ENCODE data around the gene STK39. TPM values are rescaled to one million over a fixed set of nuclear protein-coding genes. Genes with fewer than 3 reads are reported as not detected.

Gene STK39
- total RNA-seq, 1 donor from 2014 or later: 20.9 TPM

DNA sequence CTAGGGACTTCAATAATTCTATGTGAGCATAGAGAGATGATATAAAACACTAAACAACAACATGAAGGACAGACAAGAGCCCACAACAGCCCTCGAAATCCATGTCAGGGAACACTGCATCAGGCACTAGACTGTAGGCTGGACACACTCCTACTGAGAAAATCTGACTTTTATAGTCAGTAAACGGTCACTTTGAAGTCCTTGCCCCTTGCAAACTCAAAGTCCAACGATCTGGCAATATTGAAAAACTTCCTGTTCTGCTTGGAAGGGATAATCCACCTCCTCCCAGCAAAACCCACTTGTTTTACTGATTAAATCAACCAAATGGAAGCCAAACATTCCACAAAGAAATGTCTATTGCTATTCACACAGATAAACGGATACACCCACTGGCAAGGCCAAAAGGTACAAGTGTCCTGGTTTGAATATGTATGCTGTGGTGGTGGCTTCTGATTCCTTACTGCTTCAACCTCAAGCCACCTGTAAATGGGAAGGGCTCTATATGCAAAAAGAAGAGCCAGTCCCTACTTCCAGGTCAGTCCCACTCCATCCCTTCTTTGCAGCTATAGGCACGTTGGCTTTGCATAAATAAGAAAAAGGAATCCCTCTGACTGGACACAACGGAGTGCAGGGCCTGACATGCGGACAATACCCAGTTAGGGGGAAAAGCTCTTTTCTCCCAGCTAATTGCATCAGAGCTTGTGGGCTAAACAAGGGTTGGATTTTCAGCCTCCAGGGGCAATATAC lies 56.6 kb downstream of the STK39 start:
- intact Hi-C loops (cut with micrococcal nuclease): no loop called here
- ATAC-seq: no peak
- no peak for DNase-seq

DNA sequence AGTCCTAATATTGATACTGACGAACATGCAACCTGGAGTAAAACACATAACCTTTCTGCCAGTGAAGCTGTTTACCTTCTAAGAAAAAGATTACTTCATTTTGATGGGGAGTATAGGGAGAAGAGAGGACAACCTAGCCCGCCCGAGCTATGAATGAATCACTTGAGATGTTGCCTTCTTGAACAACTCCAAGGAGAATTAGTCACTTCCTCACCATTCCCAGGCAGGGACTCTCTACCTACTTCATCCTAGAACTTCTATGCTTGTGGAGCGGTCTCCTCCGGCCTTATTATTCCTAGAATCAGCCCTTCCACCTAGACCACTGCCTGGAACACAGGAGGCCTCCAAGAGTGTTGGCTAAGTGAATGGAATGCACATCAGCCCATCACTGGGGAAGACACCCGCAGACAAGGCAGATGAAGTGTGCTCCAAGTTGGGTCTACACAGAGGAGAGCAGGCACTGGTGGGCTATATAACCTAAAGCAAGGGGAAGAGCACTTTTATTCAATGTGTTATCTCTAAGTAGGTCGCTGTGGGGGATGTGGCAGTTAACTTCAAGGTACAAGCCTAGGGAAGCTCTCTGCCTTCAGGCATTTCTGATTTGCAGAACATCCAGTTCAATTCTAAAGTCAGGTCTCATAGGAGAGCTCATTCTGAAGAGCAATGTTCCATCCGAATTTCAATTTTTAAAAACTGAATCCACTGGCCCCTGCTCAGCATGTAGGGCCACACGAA lies 57.4 kb downstream of the STK39 start:
- intact Hi-C loops (cut with micrococcal nuclease): no loop called here
- ATAC-seq (no peak), DNase-seq (no peak)

DNA sequence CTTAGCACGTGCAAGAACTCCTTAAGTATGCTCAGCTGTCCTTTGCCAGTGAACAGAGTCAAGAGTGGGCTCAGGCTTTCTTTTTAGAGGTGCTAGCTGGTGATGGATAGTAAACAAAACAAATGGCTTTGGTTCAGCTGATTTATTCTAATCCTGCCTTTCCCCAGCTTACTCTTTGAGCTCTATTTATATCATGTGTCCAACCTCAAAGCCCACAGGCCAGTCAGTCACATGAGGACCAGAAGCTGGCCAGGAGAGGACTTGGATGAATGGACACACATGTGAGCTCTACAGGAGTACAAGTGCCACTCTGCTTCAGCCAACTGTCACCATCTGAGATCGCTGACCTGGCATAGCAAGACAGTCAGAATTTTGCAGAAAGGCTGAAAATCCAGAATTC lies 59.4 kb downstream of the STK39 start:
- peak; percentile 93 for ATAC-seq
- peak; percentile 49 for DNase-seq
- intact Hi-C loops (cut with micrococcal nuclease): no loop called here

- ATAC-seq (no peak), DNase-seq (no peak)
- intact Hi-C loops (cut with micrococcal nuclease): no loop called here
These were observed 60.9 kb downstream of the STK39 start for GRCh38 chr2:168186452-168186851.

GRCh38 chr2:168185583-168186274 lies 61.7 kb downstream of the STK39 start:
- ATAC-seq: no peak
- intact Hi-C loops (cut with micrococcal nuclease): no loop called here
- no peak for DNase-seq

- DNase-seq (no peak), ATAC-seq (no peak)
- intact Hi-C loops (cut with micrococcal nuclease): no loop called here
These were observed 62.5 kb downstream of the STK39 start for GRCh38 chr2:168184681-168185513.

- DNase-seq (no peak), ATAC-seq (peak; percentile 18)
- intact Hi-C loops (cut with micrococcal nuclease): no loop called here
These were observed 63.9 kb downstream of the STK39 start for GRCh38 chr2:168183308-168183997.

DNA sequence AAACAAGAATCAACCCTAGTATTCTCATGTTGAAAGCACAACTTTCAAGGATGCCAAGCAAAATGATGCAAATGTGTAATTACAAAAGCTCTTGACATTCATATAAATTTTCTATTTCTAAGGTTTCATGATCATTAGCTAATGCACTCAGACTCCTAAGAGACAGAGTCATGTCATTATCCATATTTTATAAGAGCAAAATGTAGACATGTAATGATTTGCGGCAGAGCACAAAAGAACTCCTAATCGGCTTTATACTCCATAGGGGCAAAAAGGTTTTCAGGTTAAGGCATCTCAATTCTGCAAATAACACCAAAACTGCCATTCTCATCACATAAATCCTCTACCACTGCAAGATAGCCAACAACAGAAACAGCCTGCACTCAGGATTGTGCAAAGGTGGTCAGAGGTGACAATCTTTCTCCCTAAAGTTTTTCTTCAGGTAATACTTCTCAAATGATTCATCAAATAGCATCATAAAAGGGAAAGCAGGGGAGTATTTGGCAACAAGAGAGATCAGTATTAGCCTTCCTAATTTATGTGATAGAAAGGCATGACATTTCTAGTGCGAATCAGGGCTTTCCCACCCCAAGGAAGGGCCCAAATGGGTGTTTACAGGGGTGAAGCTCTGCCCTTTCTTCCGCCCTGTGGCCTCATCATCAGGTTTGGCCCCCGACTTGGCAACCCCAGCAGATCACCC lies 64.7 kb downstream of the STK39 start:
- intact Hi-C loops (cut with micrococcal nuclease): no loop called here

DNA sequence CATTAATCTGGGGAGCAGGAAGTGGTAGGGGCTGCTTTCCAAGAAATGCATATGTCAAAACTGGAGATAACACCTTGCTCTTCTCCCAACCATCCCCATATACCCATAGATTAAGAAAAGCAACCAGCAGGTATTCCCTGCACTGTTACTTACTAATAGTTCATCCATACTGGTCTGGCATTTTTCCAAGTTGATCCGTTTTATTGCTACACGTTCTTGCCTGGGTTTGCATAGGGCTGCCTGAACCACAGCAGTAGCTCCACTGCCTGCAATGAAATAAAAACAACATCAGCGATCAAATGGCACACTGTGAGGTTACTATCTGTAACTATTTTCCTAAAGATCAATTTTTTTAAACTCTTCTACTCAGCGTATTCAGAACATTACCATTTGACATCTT lies 65.6 kb downstream of the STK39 start:
- intact Hi-C loops (cut with micrococcal nuclease): no loop called here
- no peak for DNase-seq
- ATAC-seq: no peak

More for the DNA sequence above, 64.7 kb downstream of the STK39 start:
- DNase-seq: no peak
- ATAC-seq: no peak

DNA sequence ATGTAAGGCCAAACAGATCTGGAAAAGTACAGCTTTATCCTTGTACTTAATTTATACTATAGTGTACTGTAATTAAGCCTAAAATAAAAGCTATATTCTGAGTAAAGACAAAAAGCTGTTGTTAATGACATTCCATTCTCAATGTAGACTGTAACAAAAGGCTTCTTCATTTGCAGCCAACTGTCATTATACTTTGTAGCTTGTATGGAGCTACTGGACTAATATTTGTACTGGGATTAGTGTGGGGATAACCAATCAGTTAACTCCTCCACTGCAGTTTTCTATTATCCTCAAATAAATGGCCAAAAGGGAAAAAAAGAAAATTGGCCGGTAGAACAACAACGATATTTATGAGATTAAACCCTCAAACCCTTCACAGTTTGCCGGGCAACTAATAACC lies 66.5 kb downstream of the STK39 start:
- no peak for ATAC-seq
- DNase-seq: no peak
- intact Hi-C loops (cut with micrococcal nuclease): no loop called here

DNA sequence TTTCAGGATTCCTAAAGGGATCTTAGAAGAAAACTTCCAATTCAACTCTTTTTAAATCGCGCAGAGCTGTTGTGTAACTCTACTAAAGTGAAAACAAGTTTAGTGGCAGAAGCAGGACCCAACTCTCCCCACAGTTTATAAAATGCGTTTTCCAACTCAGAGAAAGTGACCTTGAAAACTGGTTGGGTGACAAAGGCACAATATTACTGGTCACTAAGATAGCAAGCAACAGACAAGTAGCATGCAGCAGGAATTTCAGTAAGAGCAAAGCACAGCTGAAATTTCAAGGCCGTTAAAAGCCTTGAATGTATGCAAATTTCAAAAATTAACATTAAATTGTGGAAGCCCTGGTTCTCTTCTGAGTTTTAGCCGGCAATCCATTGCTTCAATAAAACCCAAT lies 66.9 kb downstream of the STK39 start:
- no peak for ATAC-seq
- DNase-seq: no peak
- intact Hi-C loops (cut with micrococcal nuclease): no loop called here

- DNase-seq: no peak
- intact Hi-C loops (cut with micrococcal nuclease): no loop called here
- ATAC-seq: no peak
These were observed 67.8 kb downstream of the STK39 start for GRCh38 chr2:168179592-168179991.

DNA sequence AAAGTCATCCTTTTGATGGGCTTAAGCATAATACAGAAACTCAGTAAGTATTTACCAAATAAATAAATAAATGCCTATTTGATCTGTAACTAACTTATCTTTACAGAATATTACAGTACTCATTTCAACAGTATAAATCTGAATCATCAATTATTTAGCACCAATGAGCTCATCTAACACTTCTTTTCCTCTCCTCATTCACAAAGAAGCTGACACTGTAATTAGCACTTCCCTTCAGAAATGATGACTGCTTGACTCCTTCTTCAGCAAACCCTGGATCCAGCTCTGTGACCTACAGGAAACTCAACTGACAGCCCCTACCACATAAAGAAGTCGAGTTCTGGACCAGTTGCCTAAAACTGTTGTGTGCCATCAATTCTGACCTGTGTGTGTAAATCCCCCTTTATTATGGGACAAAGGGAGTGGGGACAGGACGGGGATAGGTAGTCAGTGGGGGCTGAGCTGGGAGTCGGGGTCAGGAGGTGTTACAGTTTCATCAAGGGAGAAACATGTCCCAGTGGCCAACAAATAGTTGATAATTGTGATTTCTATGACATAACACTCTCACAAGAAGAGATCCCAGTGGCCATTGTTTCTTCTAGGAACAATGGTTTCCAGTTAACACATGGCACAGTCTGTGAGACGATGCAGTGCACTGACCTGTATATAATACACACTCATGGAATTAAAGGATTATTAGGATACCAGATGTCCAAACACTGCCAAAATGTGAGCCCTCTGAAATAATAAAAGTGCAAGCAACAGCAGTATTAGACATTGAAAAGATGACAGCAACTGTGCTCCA lies 68.7 kb downstream of the STK39 start:
- intact Hi-C loops (cut with micrococcal nuclease): no loop called here
- ATAC-seq (no peak), DNase-seq (no peak)

DNA sequence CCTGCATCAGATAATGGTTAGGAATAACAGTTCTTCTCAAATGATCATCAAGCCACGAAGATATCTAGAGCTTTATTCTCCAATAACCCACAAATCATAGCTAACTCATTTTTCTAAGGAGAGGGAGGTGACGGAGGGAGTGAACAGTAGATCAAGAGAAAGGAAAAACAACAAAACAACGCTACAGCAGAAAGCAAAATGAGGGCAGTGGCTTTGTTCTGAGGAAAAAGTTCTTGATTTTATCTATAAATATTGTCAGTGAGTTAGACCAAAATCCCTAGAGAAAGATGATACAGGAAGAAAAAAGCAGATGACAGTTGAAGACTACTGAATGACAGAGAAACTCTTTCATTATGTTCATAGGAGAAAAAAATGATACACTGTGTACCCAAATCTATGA lies 71.0 kb downstream of the STK39 start:
- ATAC-seq (no peak), DNase-seq (no peak)
- intact Hi-C loops (cut with micrococcal nuclease): no loop called here

GRCh38 chr2:168175469-168175868 lies 71.9 kb downstream of the STK39 start:
- no peak for DNase-seq
- intact Hi-C loops (cut with micrococcal nuclease): no loop called here
- no peak for ATAC-seq

DNA sequence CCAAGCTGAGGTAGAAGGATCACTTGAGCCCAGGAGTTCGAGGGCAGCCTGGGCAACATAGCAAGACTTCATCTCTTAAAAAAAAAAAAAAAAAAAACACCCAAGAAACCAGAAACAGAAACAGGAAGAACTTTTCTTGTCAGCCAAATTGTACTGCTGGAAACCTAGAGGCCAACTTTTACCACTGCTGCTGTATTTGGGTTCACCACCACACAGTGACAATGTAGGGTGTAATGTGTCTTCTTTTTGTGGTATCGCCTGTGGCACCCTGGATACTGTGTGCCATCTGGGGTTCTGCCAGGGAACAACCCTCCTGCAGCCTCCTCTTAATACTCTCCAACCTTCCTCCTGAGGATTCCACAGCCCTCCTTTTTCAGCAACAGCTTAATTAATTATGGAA lies 72.6 kb downstream of the STK39 start:
- no peak for DNase-seq
- intact Hi-C loops (cut with micrococcal nuclease): no loop called here
- ATAC-seq: no peak

DNA sequence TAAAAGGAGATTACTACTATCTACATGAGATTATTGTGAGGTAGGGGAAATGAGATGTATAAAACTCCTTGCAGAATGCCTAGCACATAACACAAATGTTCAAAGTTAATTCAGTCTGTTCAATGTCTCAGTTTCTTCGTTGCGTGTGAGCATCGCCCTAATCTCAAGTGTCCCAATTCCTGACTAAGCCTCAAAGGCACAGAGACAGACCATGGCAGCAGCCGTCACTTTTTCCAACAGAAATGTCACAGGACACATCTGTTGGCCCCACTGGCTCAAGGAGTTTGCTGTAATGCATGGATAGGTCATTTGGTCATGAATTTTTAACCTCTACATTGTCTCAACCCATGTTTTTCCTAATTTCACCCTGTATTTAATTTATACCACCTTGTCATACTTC lies 75.3 kb downstream of the STK39 start:
- DNase-seq (no peak), ATAC-seq (peak; percentile 76)

More for the DNA sequence above, 75.3 kb downstream of the STK39 start:
- intact Hi-C loops (cut with micrococcal nuclease): no loop called here
